GM21737 (cell line): ENCODE data around the gene KCP.
A peak's percentile ranks its signal among the peaks of the same experiment; 100 is the strongest.

Source experiments
- ATAC-seq: cut with Tn5 transposase; IDR thresholded peaks from one replicate; pipeline ENCODE4 v1.9.1; 2021; ENCODE audit warnings: mild to moderate bottlenecking, moderate library complexity; ENCODE audit not compliant: unreplicated experiment

Gene KCP

DNA sequence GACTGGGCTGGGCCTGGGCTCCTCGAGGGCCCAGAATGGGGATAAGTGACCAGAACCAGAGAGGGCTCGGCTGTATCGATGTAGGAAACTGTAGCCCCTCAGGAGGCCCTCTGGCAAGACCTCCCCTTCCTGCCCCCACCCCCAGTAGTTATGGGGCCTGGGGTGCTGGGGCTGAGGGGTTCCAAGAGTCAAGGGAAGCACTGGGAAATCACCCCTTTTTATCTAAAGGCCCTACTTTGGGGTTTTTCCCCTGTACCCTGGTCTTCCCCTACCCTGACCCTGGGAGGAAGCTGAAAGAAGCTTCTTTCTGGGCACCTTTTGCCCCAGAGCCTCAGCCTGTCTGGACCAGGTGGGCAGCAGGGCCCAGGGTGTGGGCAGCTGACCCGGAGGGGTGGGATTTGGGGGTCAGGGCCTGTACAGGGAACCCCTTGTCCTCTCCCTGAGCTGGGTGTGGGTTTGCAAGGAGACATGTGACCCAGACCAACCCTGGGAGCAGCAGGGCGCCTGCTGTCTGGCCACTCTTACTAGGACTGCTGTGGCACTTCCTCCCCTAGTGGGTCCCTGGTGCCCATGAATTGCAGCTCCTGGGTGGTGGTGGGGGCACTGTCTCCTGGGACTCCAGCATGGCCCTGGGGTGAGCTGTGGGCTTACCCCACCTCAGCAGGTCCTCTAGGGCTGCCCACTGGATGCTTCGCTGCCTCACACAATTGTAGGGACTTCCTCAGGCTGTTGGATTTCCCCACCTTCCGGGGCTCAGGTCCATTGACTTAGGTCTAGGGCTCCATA is 28.8 kb upstream of the KCP start:
- ATAC-seq = peak; percentile 18

DNA sequence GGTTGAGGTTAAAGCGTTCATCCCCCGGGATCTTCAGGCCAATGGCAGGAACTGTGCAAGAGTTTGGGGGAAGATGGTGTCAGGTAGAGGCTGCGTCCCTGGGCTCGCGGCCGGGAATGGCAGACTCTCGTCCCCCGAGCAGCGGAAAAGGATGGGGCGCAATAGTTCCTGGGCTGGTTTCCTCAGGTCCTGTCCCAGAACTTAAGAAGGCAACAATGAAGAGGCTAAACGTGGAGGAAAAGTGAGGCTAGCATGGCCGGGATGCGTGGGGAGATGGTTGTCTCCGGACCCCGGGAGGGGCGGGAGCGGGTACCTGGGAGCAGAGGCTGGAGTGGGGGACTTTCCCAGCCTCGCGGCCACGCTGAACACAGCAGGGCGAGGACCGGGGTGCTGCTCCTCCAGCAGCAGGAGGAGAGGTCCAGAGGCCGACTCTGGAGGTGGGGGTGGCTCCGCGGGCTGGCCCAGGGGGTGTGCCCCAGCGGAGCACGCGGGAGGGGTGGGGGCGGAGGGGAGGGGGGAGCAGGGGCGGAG is 28.1 kb upstream of the KCP start:
- ATAC-seq = peak; percentile 5

DNA sequence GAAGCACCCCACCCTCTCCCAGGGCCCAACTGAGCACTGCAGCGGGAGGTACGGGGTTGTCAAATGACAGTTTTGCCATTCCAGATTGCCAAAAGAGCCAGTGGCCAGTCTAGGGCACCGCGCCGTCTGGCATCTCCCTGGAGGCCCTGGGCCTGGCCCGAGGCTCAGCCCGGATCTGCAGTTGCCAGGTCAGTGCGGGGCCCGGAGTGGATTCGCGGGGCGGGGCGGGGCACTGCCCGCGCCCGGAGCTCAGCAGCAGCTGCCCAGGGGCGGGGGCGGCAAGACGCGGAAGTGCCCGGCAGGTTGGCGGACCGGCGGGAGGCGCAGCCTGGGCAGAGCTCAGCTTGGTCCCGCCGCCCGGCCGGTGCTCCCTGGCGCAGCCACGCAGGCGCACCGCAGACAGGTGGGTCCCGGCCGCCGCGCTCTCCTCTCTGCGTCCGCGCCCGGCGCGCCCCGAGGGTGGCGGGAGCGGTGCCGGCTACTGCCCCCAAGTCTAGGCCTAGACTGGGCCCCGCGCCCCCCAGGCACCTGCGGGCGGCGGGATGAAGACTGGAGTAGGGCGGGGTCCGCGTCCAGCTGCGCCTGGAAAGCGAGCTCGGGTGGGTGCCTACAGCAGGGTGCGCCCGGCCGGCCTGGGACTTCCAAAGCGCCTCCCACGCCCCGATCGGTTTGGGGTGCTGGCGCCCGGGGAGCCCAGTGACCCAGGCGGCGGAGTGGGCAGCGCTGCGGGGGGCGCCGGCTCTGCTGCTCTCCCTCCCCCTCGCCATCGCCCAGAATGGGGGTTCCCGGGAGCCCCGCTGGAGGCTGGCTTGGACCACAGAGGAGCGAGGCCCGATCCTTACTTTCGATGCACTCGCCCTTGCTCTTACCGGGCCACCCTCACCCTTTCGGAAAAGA is 27.4 kb upstream of the KCP start, which contains the start of gene IRF5:
IRF5 (plus strand) TSS at position 281 of the 897 bp plus-strand sequence. CDS start 4,155 bp downstream, outside the sequence.
- no peak for ATAC-seq

DNA sequence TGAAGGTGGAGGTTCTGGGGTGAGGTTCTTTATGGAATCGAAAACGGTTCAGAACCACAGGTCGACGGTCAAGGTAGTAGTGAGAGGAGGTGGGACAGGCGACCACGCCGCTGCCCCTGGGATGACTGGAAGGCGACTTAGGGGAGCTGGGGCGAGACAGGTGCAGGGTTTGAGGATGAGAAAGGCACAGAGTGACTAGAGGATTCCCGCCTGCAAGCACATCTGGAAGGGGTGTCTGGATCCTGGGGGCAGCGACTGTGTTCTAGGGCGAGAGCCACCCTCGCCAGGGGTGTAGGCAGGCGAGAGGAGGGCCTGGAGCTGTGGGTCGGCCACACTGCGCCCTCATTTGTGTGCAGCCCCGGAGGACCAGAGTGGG is 26.8 kb upstream of the KCP start:
- no peak for ATAC-seq

DNA sequence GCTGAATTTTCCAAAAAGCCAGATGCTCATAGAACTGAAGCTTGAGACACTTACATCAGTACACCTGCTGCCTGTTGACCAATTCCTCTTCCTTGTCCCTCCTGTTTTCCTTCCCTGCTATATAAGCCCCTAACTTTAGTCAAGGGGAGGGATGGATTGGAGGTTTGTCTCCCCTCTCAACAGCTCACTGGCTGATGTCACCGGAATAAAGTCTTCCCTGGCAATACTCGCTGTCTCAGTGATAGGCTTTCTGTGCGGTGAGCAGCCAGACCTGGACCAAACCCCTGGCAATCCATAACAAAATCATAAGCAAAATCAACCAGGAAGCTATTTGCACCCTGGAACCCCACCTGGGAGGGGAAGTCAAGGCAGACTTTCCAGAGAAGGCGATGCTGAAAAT is 26.3 kb upstream of the KCP start:
- no peak for ATAC-seq

DNA sequence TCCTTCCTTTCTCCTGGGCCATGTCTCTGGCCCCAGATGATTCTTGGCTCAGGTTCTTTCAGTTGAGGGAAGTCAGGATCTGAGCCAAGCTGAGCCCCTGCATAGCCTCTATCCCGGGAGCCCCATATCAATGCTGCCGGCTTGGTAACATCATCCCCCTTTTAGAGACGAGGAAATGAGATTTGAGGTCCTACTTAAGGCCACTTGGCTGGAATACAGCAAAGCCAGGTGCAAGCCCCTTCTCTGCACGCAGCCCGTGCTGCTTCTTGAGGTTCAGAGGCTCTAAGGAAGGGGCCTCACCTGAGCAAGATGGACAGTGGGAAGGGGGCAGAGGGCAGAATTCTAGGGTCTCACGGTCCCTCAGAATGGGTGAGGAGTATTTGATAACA is 24.8 kb upstream of the KCP start:
- no peak for ATAC-seq

DNA sequence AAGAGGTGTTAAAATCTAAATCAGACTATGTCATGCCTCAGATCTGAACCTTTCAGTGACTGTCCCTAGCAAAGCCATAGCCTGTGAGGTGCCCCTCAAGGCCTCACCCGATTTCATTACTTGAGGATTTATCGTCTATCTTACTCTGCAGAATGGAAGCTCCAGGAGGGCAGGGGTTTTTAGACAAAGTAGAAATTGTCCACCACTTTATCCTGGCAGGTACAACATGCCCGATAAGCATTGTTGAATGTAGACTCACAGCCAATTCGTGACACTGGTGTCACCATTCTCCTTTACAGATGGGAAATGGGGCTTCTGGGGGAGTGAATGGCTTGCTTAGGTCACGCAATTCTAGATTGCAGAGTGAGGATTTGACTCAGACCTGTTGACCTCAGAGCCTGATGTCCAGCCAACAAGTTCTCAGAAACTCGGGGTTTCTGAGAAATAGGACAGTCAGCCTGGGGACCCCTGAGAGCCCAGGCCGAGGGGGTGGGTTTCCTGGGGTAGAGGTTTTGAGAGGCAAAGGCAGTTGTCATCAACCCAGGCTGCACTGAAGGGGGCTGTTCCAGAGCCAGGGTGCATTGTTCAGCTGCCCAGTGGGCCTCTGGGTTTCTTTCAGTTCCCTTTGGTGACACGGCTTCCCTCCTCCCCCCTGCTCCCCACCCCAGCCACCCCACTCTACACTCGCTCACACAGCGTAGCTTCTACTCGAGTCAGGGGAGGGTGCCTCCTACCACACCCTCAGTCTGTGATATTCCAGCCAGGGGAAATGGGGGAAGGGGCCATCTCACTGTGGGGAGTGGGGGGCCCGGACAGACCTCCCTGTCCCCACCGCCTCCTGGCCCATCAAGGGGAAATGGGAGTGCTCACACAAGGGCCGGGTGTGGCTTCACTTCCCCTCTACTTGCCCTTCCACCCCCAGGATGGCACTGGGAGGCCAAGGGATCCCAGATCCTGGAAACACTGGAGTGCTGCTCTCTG is 24.1 kb upstream of the KCP start:
- ATAC-seq = no peak

DNA sequence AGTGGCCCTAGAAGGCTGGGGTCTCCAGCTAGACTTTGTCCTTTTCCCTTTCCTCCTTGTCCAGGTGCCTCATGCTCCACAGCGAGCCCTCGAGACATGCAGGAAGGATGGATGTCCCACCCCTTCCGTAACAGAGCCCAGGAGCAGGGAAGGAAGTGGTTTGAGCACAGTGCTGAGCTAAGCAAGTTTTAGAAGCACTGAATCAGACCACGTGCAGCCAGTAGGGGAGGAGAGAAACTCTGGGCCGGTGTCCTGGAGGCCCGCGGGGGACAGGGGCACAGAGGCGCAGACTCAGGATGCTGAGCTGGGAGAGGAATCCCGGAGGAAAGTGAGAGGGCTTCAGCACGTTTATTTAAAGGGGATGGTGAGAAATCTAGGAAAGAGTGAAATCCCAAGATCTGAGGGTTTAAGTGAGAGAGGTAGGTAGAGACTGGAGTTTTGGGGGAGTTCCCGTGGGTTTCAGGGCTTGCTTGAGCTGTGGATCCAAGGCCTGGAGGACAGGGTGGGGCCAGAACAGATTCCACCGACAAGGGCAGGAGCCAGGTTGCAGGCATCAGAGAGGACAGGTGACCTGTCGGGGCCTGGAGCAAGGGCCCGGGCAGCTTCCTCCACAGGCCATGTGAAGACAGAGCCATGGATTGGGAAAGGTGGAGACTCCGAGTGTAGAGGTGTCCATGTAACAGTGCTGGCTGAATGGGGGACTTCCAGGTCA is 22.8 kb upstream of the KCP start:
- ATAC-seq = peak; percentile 29

DNA sequence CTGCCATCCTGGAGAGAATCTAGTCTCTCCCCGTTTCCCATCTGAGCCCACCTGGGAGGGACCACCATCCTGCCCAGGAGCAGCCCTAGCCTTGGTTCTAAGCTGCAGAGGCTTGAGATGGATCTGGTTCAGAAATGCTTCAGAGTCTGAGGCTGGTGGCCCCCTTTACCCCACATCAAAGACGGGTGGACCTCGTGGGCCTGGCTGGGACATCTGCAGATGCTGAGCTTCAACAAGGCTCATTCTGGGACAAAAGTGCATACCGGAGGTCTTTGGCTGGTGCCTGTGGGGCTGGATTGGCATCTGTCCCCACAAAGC is 22.3 kb upstream of the KCP start:
- no peak for ATAC-seq

DNA sequence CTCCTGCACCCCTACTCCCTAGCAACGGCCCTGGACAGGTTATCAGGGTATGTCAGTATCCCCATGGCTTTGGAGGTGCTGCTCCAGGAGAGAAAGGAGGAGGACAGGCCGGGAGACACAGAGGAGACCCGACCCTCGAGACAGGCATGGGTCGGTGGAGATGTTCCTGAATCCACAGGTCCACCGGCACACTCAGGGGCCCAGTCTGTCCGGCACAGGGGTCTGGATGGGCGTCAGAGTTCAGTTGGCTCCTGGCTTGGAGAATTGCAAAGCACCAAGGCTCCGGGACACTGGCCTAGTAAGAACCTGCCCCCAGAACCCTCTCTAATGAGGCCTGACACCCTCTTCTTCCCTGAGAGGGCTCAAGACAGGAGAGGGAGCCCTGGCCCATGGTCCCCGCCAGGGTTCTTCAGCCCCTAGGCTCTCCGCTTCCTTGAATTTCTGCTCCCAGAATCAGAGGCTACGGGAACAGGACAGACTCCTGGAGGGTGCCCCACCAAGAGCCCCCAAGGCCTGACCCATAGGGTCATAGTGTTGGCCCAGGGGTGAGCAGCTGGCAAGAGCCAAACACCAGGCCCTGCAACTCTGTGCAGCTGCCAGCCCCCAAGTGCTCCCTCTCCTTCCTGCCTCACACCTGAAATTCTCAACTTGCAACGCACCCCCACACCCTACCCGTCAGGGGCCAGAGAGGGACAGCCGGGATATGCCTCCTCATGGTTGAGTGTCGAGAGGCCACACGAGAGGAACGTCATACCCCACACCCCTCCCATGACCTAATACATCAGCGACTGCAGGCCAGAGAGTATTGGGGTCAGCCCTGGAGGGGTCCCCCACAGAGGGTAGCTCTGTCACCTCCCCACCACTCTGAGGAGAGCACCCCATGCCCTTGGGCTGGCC is 21.7 kb upstream of the KCP start:
- ATAC-seq = no peak

DNA sequence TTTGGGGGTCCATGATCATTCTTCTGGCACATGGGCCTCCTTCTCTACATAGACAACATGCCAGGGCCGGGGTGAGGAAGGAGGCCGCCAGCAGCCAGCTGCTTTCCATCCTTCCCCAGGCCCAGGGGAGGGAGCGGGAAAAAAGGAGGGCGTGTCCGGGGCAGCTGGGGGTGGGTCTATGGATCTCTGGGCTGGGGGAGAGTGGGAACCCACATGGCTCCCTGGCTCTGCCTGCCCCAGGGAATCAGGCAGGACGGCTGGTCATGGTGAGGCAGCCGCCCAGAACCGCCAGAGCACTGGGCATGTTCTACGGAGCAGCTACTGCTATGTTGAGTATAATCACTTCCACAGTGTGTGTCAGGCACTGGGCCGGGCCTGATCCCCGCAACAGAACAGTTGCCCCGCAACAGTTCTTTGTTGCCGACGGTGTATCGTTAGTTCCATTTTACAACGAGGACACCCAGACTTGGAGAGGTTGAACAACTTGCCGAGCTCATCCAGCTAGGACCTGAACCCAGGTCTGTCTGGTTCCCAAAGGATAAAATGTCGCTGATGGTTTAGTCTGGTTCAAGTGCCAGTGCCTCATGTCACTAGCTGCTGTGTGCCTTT is 20.8 kb upstream of the KCP start:
- no peak for ATAC-seq

DNA sequence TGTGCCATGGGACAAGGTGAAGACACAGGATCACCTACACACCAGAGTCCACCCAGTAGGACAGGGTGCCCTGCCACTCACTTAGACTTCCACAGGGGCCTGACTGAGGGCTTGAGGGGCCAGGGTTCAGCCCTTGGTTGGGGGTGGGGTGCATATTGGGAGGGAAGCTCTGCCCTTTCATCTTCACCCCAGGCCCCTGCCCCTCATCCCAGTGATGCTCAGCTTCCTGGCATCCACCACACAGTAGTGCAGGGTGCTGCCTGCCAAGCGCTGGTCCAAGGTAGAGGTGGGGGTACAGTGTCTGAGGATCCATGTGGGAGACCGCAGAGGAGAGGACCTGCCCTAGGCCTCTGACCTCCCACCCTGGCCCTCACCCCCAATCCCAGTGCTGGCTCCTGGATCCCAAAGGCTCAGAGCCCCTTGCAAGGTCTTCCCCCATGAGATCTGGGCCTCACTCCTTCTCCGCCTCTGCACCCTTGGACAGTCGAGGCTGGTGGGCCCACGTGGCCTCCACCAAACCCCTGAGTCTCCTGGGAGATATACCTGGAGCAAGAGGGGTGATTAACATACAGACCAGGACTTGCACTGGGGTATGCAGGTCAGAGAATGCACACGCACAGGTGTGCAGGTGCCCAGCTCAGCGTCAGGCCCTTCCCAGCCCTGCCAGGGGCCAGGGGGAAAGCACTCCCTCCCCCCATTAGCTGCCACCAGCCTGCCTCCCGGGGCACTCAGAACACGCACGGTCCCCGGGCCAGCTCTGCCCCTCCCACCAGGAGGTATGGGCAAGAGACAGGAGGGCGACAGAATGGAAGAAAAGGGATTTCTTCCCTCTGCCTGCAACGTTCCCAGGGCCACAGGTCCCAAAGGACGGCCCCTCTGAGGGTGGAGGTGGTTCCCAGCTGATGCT is 18.6 kb upstream of the KCP start:
- no peak for ATAC-seq

DNA sequence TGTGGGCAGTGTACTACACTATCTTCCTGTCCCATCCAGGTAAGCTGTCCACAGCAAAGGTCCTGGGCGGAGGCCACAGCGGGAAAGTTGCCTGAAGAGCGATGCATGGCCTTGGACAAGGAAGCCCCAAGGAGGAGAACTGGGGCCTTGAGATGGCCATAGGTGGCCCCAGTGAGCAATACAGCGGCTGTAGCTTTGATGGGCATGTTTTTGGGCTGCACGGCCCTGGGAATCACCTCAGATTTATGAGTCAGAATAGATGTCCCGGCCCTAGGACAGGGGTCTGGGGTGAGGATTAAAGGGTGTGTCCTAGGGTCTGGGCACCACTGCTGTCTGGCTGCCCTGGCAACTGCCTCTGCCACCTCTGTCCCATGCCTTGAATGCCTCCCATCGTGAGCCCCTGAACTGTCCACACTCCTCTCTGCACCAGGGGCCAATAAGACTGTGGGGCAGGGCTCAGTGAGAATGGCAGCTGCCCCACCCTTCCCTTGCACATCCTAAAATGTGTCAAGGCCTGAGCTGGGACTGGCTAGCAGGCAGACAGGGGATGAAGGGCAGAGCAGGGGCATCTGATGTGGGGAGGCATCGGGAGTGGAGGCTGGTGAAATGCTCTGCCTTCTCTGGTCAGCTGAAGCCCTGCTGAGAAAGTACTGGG is 17.8 kb upstream of the KCP start:
- ATAC-seq = no peak

DNA sequence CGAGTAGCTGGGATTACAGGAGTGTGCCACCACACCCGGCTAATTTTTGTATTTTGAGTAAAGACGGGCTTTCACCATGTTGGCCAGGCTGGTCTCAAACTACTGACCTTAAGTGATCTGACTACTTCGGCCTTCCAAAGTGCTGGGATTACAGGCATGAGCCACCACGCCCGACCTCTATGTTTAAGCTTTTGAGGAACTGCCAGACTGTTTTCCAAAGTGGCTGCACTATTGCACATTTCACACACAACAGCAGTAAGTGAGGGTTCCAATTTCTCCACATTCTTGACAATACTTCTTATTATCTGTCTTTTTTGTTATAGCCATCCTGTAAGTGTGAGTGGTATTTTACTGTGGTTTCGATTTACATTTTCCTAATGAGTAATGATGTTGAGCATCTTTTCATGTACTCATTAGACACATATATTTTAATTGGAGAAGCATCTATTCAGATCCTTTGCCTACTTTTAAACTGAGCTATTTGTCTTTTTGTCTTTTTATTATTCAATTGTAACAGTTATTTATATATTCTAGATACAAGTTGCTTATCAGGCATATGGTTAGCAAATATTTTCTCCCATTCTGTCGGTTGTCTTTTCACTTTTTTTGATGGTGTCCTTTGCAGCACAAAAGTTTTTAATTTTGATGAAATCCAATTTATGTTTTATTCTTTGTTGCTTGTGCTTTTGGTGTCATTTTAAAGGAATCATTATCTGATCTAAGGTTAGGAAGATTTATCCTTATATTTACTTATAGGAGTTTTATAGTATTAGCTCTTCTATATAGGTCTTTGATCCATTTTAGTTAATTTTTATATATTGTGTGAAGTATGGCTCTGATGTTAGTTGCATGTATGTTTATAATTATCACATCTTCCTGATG is 14.4 kb upstream of the KCP start:
- ATAC-seq = no peak

DNA sequence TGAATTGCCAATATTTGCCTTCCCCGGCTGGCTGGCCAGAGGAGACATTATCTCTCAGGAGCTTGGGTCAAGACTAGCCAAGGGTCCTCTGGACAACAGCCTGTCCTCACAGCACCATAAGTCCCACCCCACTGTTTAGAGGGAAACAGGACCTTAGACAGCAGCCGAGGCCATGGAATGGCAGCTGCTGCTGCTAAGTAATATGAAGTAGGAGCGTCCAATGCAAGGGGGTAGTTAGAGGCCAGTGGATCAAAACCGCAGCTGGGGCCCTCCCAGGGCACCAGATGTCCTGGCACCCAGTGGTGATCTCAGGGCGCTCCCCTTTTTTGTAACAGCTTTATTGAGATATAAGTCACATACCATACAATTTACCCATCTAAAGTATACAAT is 12.9 kb upstream of the KCP start:
- no peak for ATAC-seq
